ENCODE data around the gene ZFAND5. TPM values are rescaled to one million over a fixed set of nuclear protein-coding genes. Genes with fewer than 3 reads are reported as not detected.

The ZFAND5 gene
- total and polyA plus RNA-seq, 9 donors: 146 to 904 (median 208) TPM

- Histone ChIP-seq H3K4me1 (ENCODE audit: insufficient read depth) (no peaks in the 10 kb centered on the region), H3K9me3 (no peaks in the 10 kb centered on the region), H3K4me3 (no peak overlapping the region), H3K27me3 (no peaks in the 10 kb centered on the region), H3K36me3 (no peaks in the 10 kb centered on the region), H3K27ac (no peak overlapping the region)
- intact Hi-C loops (cut with DNase I): no loop called here
- DNase-seq: no peak
- TF ChIP-seq EP300 (IDR thresholded peaks at IDR 0.05): no peak
- TF ChIP-seq POLR2A (IDR thresholded peaks at IDR 0.05): no peak
- WGBS, 3 donors: 88 to 95% (median 92%) methylated on average over 1 of the region's 1 CpG
These were observed 18.7 kb downstream of the ZFAND5 start for GRCh38 chr9:72346333-72346732.

DNA sequence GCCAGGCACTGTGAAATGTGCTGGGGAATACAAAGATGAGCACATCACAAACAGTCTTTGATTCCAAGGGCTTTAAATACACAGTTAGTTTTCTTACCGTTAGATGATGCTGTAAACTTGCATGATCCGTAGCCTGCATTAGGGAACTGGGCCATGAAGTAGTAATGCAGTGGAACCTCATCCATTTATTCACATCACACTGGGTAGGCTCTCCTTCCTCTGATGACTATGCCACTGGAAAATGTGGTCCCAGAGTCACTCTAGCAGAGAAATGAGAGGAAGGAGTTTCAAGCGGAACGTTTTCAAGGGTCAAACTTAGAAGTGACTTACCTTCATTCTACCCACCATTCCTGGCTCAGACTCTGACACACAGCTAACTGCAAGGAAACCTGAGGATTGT, 26.4 kb downstream of the ZFAND5 start:
- H3K4me3 ChIP-seq: no peak overlapping the region
- TF ChIP-seq EP300 (IDR thresholded peaks at IDR 0.05) (no peak), POLR2A (IDR thresholded peaks at IDR 0.05) (no peak)
- TF ChIP-seq, protein P1, sequence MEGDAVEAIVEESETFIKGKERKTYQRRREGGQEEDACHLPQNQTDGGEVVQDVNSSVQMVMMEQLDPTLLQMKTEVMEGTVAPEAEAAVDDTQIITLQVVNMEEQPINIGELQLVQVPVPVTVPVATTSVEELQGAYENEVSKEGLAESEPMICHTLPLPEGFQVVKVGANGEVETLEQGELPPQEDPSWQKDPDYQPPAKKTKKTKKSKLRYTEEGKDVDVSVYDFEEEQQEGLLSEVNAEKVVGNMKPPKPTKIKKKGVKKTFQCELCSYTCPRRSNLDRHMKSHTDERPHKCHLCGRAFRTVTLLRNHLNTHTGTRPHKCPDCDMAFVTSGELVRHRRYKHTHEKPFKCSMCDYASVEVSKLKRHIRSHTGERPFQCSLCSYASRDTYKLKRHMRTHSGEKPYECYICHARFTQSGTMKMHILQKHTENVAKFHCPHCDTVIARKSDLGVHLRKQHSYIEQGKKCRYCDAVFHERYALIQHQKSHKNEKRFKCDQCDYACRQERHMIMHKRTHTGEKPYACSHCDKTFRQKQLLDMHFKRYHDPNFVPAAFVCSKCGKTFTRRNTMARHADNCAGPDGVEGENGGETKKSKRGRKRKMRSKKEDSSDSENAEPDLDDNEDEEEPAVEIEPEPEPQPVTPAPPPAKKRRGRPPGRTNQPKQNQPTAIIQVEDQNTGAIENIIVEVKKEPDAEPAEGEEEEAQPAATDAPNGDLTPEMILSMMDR (IDR thresholded peaks at IDR 0.05): no peak
- H3K27ac ChIP-seq: no peak overlapping the region
- WGBS, 3 donors: 85 to 90% (median 90%) methylated on average over 4 of the region's 4 CpGs
- no peaks in the 10 kb centered on the region for H3K27me3 ChIP-seq
- no peak for DNase-seq
- H3K36me3 ChIP-seq: no peaks in the 10 kb centered on the region
- no peaks in the 10 kb centered on the region for H3K4me1 ChIP-seq (ENCODE audit: insufficient read depth)
- intact Hi-C loops (cut with DNase I): no loop called here
- no peaks in the 10 kb centered on the region for H3K9me3 ChIP-seq

DNA sequence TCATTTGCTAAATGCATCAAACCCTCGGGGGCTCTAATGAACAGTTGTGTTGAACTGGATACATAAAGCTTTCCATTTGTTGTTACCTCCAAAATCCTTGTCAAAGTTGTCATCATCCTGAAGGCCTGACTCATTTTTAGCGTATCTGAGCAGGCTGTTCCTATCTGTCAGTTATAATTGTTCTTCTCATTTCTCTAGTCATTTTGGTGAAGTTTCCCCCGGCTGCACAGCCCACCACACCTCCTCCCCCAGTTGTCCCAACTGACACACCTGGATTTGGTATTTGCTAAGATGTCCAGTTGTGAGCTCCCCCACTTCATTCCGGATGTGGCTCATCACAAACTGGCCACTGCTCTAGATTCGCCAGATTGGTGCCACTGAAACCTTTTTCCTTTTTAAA, 27.7 kb downstream of the ZFAND5 start:
- H3K27me3 ChIP-seq: no peaks in the 10 kb centered on the region
- H3K4me1 ChIP-seq (ENCODE audit: insufficient read depth): no peaks in the 10 kb centered on the region
- no peaks in the 10 kb centered on the region for H3K9me3 ChIP-seq
- no peak for DNase-seq
- H3K36me3 ChIP-seq: no peaks in the 10 kb centered on the region
- TF ChIP-seq POLR2A (IDR thresholded peaks at IDR 0.05) (no peak), EP300 (IDR thresholded peaks at IDR 0.05) (no peak)
- TF ChIP-seq, protein P1 (IDR thresholded peaks at IDR 0.05): no peak
- intact Hi-C loops (cut with DNase I): no loop called here
- no peak overlapping the region for H3K4me3 ChIP-seq
- WGBS, 3 donors: 72 to 76% (median 74%) methylated on average over 5 of the region's 5 CpGs
- H3K27ac ChIP-seq: no peak overlapping the region

DNA sequence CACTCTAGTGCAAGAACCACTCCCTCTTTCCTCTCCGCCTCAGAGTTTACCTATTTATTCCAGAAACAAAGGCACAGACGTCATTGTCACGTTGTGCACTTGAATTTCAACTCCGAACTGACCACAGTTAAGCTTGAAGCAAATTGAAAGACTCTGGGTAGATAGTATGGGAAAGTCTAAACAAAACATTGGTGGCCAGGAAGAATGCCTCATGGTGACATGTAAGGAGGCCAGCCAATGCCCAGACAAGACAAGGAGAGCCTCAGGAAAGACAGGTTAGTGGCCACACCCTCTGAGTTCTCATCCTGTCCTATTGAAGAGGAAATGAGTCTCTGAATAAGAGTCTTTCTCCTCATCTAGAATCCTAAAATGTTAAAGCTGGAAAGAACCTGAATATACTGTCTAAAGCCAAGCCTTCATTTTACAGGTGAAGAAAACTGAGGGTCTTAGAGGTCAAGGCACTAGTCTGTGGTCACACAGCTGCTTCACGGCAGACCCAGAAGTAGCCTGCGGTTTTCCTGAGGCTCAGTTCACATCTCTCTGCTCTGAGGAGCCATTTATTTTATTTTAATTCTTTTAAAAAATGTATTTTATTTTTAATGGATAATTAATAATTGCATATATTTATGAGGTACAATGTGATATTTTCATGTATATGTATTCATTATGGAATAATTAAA, 30.2 kb downstream of the ZFAND5 start:
- TF ChIP-seq, protein P1 (IDR thresholded peaks at IDR 0.05): no peak
- TF ChIP-seq EP300 (IDR thresholded peaks at IDR 0.05): no peak
- TF ChIP-seq POLR2A (IDR thresholded peaks at IDR 0.05): no peak
- WGBS, 3 donors: 92 to 94% (median 93%) methylated on average over 6 of the region's 6 CpGs
- no peak overlapping the region for H3K27ac ChIP-seq
- no peaks in the 10 kb centered on the region for H3K27me3 ChIP-seq
- no peak overlapping the region for H3K4me3 ChIP-seq
- H3K4me1 ChIP-seq (ENCODE audit: insufficient read depth): no peaks in the 10 kb centered on the region
- H3K36me3 ChIP-seq: no peaks in the 10 kb centered on the region
- no peaks in the 10 kb centered on the region for H3K9me3 ChIP-seq
- no peak for DNase-seq
- intact Hi-C loops (cut with DNase I): no loop called here

DNA sequence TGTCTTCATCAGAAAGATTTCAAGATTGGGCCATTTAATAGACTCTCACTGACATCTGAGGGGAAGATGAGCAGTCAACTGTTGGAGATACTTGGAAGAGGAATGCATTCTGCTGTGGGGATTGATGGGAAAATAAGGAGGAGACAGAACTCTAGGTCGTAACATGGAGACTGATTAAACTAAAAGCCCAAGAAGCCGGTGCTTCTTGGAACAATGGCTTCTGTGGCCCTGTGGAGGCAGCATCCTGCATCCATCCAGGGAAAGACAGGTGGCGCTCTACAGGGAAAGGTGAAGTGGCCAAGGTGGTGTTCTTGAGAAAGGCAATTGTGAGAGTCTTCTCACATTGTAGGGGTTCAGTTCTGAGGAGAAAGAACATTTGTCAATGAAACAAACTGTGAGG, 31.3 kb downstream of the ZFAND5 start:
- DNase-seq: no peak
- Histone ChIP-seq H3K36me3 (no peaks in the 10 kb centered on the region), H3K4me3 (no peak overlapping the region), H3K4me1 (ENCODE audit: insufficient read depth) (no peaks in the 10 kb centered on the region), H3K27ac (no peak overlapping the region), H3K27me3 (no peaks in the 10 kb centered on the region), H3K9me3 (no peaks in the 10 kb centered on the region)
- TF ChIP-seq, protein P1 (IDR thresholded peaks at IDR 0.05): no peak
- TF ChIP-seq POLR2A (IDR thresholded peaks at IDR 0.05): no peak
- intact Hi-C loops (cut with DNase I): no loop called here
- WGBS, 3 donors: 84 to 96% (median 85%) methylated on average over 3 of the region's 3 CpGs
